H1 (cell line): ENCODE data around the gene LGR4. TPM values are rescaled to one million over a fixed set of nuclear protein-coding genes. Genes with fewer than 3 reads are reported as not detected.

Experiments used
- CTCF ChIA-PET: fragments of 300-600 bp; sonication (Branson Sonifier 250); formaldehyde crosslinking; loops from one replicate; lab custom pipeline; 2021; ENCODE audit not compliant: partially characterized antibody; lab: Charles Lee
- POLR2A ChIA-PET: fragments of 300-600 bp; sonication (Branson Sonifier 250); formaldehyde crosslinking; loops from one replicate; lab custom pipeline; 2021; ENCODE audit warnings: inconsistent platforms; ENCODE audit not compliant: partially characterized antibody; lab: Charles Lee
- DNase-seq, 2 experiments: peaks; one replicate each; pipeline versions ENCODE4 v3.0.0 to v3.0.0-alpha.2; 2010 to 2022; ENCODE audit warnings: low spot score in 2 of 2, low read depth in 1 of 2, mixed read lengths in 1 of 2
- FAIRE-seq: peaks from 2 replicates; lab custom pipeline; 2011; peaks lifted over from hg19 to GRCh38; lab: Jason Lieb, UNC
- H2AFZ ChIP-seq: 2 replicates; pipeline ENCODE4 v1.8.1; 2012; ENCODE audit warnings: low read length, inconsistent platforms
- H2AK5ac ChIP-seq: 2 replicates; pipeline ENCODE4 v1.6.1; 2013; ENCODE audit warnings: low read depth, low read length
- H2BK120ac ChIP-seq: replicated peaks from 2 replicates; pipeline ENCODE3; 2013; ENCODE audit warnings: low read depth, low read length, inconsistent platforms
- H2BK12ac ChIP-seq: 2 replicates; pipeline ENCODE4 v1.6.1; 2013; ENCODE audit warnings: low read depth, low read length
- H2BK15ac ChIP-seq: 2 replicates; pipeline ENCODE4 v1.6.1; 2013; ENCODE audit warnings: low read length
- H2BK20ac ChIP-seq: 2 replicates; pipeline ENCODE4 v1.6.1; 2013; ENCODE audit warnings: low read length
- H2BK5ac ChIP-seq: 2 replicates; pipeline ENCODE4 v1.6.1; 2013; ENCODE audit warnings: low read depth, low read length
- H3K14ac ChIP-seq: 2 replicates; pipeline ENCODE4 v1.6.1; 2013; ENCODE audit warnings: inconsistent platforms; ENCODE audit not compliant: insufficient read length
- H3K18ac ChIP-seq: 2 replicates; pipeline ENCODE4 v1.6.1; 2013; ENCODE audit warnings: low read length; ENCODE audit errors: extremely low read depth
- H3K23ac ChIP-seq: 2 replicates; pipeline ENCODE4 v1.6.1; 2013; ENCODE audit warnings: inconsistent platforms; ENCODE audit not compliant: insufficient read length
- H3K23me2 ChIP-seq: 2 replicates; pipeline ENCODE4 v1.6.1; 2013; ENCODE audit warnings: low read depth, low read length
- H3K27ac ChIP-seq: 2 replicates; pipeline ENCODE4 v1.6.1; 2011; ENCODE audit warnings: low read depth, low read length, inconsistent platforms
- H3K27me3 ChIP-seq, 4 experiments: replicated peaks in 1 of 4; 1 replicate in 1 of 4; 2 replicates in 3 of 4; pipeline versions ENCODE4 v1.6.1 to v1.8.1; 2011 to 2013; ENCODE audit warnings: low read length in 3 of 4, mild to moderate bottlenecking in 3 of 4, inconsistent platforms in 2 of 4, mixed read lengths in 2 of 4, moderate library complexity in 1 of 4; ENCODE audit not compliant: control insufficient read depth in 3 of 4, insufficient read depth in 3 of 4; ENCODE audit errors: extremely low read depth in 1 of 4
- H3K36me3 ChIP-seq, 4 experiments: 2 replicates each; pipeline versions ENCODE4 v1.6.1 to v1.8.1; 2011 to 2013; ENCODE audit warnings: mild to moderate bottlenecking in 4 of 4, low read length in 3 of 4, moderate library complexity in 2 of 4, control low read depth in 1 of 4, inconsistent platforms in 1 of 4; ENCODE audit not compliant: insufficient read depth in 4 of 4, control insufficient read depth in 2 of 4
- H3K4ac ChIP-seq: replicated peaks from 2 replicates; pipeline ENCODE3; 2013; ENCODE audit warnings: low read length, low read depth, mixed read lengths, inconsistent platforms; ENCODE audit not compliant: insufficient read length
- H3K4me1 ChIP-seq, 4 experiments: replicated peaks in 1 of 4; 1 replicate in 1 of 4; 2 replicates in 3 of 4; pipeline versions ENCODE4 v1.6.1 to v1.8.1; 2011 to 2013; ENCODE audit warnings: low read length in 3 of 4, inconsistent platforms in 2 of 4, mixed read lengths in 1 of 4; ENCODE audit not compliant: insufficient read depth in 4 of 4, control insufficient read depth in 3 of 4
- H3K4me2 ChIP-seq, 2 experiments: 2 replicates each; pipeline versions ENCODE4 v1.6.1 to v1.8.1; 2011 to 2013; ENCODE audit warnings: low read depth in 2 of 2, low read length in 2 of 2, control low read depth in 1 of 2, inconsistent platforms in 1 of 2, mild to moderate bottlenecking in 1 of 2; ENCODE audit not compliant: insufficient read depth in 1 of 2
- H3K4me3 ChIP-seq, 4 experiments: fragments of 200-600, 300-600 bp in 1 of 4; sonication (generic), shearing (Covaris generic), sonication (Bioruptor Twin) in 1 of 4; 2 replicates each; pipeline versions ENCODE4 v1.5.1 to v1.8.1; 2011 to 2016; ENCODE audit warnings: low read length in 4 of 4, low read depth in 3 of 4, control low read depth in 2 of 4, inconsistent platforms in 2 of 4, mild to moderate bottlenecking in 2 of 4, mixed read lengths in 1 of 4, moderate library complexity in 1 of 4; ENCODE audit not compliant: insufficient read depth in 2 of 4; ENCODE audit errors: extremely low read depth in 1 of 4
- H3K56ac ChIP-seq: replicated peaks from 2 replicates; pipeline ENCODE3; 2013; ENCODE audit warnings: low read depth, mild to moderate bottlenecking, mixed read lengths, low read length, inconsistent platforms; ENCODE audit not compliant: insufficient read length
- H3K79me1 ChIP-seq: 2 replicates; pipeline ENCODE4 v1.6.1; 2013; ENCODE audit warnings: low read depth, low read length, control low read depth
- H3K79me2 ChIP-seq, 2 experiments: 2 replicates each; pipeline versions ENCODE4 v1.6.1 to v1.8.1; 2012 to 2013; ENCODE audit warnings: low read length in 2 of 2, mild to moderate bottlenecking in 2 of 2, inconsistent platforms in 1 of 2; ENCODE audit not compliant: insufficient read depth in 2 of 2, control insufficient read depth in 1 of 2
- H3K9ac ChIP-seq, 4 experiments: replicated peaks in 1 of 4; 1 replicate in 1 of 4; 2 replicates in 3 of 4; pipeline versions ENCODE4 v1.6.1 to v1.8.1; 2011 to 2013; ENCODE audit warnings: low read depth in 3 of 4, low read length in 3 of 4, control low read depth in 2 of 4, mild to moderate bottlenecking in 2 of 4, moderate library complexity in 2 of 4, inconsistent platforms in 1 of 4; ENCODE audit errors: extremely low read depth in 1 of 4
- H3K9me3 ChIP-seq, 2 experiments: 2 replicates each; pipeline versions ENCODE4 v1.6.1 to v1.8.1; 2012 to 2013; ENCODE audit warnings: mild to moderate bottlenecking in 2 of 2, moderate library complexity in 2 of 2, control low read depth in 1 of 2, inconsistent platforms in 1 of 2, low read depth in 1 of 2, low read length in 1 of 2, mixed read lengths in 1 of 2; ENCODE audit not compliant: insufficient read depth in 2 of 2
- H4K20me1 ChIP-seq, 2 experiments: replicated peaks in 1 of 2; 2 replicates each; pipeline versions ENCODE3 to v1.8.1; 2011 to 2013; ENCODE audit warnings: inconsistent platforms in 2 of 2, low read length in 2 of 2, mild to moderate bottlenecking in 1 of 2; ENCODE audit not compliant: insufficient read depth in 2 of 2, control insufficient read depth in 1 of 2
- H4K5ac ChIP-seq: 2 replicates; pipeline ENCODE4 v1.6.1; 2013; ENCODE audit warnings: low read length, low read depth, mixed read lengths, inconsistent platforms; ENCODE audit not compliant: insufficient read length
- H4K8ac ChIP-seq: 2 replicates; pipeline ENCODE4 v1.8.0; 2013; ENCODE audit warnings: mild to moderate bottlenecking, moderate library complexity, low read length, inconsistent platforms; ENCODE audit not compliant: insufficient read depth; ENCODE audit errors: extremely low read depth
- H4K91ac ChIP-seq: replicated peaks from 2 replicates; pipeline ENCODE3; 2013; ENCODE audit warnings: low read length, mixed read lengths, inconsistent platforms; ENCODE audit not compliant: insufficient read length
- BCL11A ChIP-seq, 2 experiments: IDR thresholded peaks; one replicate each; pipeline ENCODE4 v1.6.1; 2011; ENCODE audit warnings: low read depth in 2 of 2, low read length in 2 of 2, mild to moderate bottlenecking in 2 of 2
- CHD1 ChIP-seq: IDR thresholded peaks from 2 replicates; pipeline ENCODE4 v1.6.1; 2012; ENCODE audit warnings: low read depth, low read length, improper control_type of control experiment
- CHD2 ChIP-seq: IDR thresholded peaks from 2 replicates; pipeline ENCODE4 v1.6.1; 2012; ENCODE audit warnings: low read length, improper control_type of control experiment
- EGR1 ChIP-seq: IDR thresholded peaks from 2 replicates; pipeline ENCODE4 v1.6.1; 2011; ENCODE audit warnings: low read depth, low read length, borderline replicate concordance
- JUN ChIP-seq: IDR thresholded peaks from 2 replicates; pipeline ENCODE4 v1.6.1; 2011; ENCODE audit warnings: low read depth, mild to moderate bottlenecking, improper control_type of control experiment, low read length
- JUND ChIP-seq: IDR thresholded peaks from 2 replicates; pipeline ENCODE4 v1.6.1; 2011; ENCODE audit warnings: mild to moderate bottlenecking, improper control_type of control experiment, low read length
- SIN3A ChIP-seq, 2 experiments: IDR thresholded peaks in 1 of 2; conservative IDR thresholded peaks in 1 of 2; 2 replicates each; pipeline ENCODE4 v1.6.1; 2011 to 2012; ENCODE audit warnings: low read length in 2 of 2, improper control_type of control experiment in 1 of 2, low read depth in 1 of 2, mild to moderate bottlenecking in 1 of 2
- SP4 ChIP-seq: IDR thresholded peaks from 2 replicates; pipeline ENCODE4 v1.6.1; 2012; ENCODE audit warnings: low read length, inconsistent platforms
- YY1 ChIP-seq: IDR thresholded peaks from 2 replicates; pipeline ENCODE4 v1.6.1; 2011; ENCODE audit warnings: low read depth, mild to moderate bottlenecking, low read length
- WGBS, 2 experiments: shearing (Covaris generic) in 1 of 2; methylation state at CpG; one replicate each; pipeline versions ENCODE4 v1.1.6 to v1.1.7; 2013 to 2015; ENCODE audit warnings: low lambda C conversion rate in 2 of 2, mixed read lengths in 2 of 2, inconsistent platforms in 1 of 2, low coverage in 1 of 2, missing lambda C conversion rate in 1 of 2; ENCODE audit not compliant: insufficient replicate concordance in 2 of 2, insufficient coverage in 1 of 2, insufficient read length in 1 of 2; ENCODE audit errors: extremely low coverage in 1 of 2, missing lambda C conversion rate in 1 of 2; 5-methylcytosine and 5-hydroxymethylcytosine counted together
- polyA plus RNA-seq, 7 experiments: library from polyadenylated mRNA; depleted of rRNA in 3 of 7; stranded (reverse) in 5 of 7; unstranded in 2 of 7; fragments of >200 nt in 5 of 7; fragments of 200-250 nt in 2 of 7; gene quantifications; 1 replicate in 5 of 7; 2 replicates in 1 of 7; 4 replicates in 1 of 7; pipeline versions ENCODE4 v1.2.1 to v1.2.3, GENCODE V29; 2011 to 2013; ENCODE audit warnings: missing spikeins in 2 of 7, mixed read lengths in 2 of 7
- total RNA-seq: library from RNA; stranded (reverse); fragmentation: NEBNext Ultra II Directional; extraction: Animal tissue kit (Norgen Biotek cat#: 25700); gene quantifications from 2 replicates; pipeline ENCODE4 v1.2.1, GENCODE V29; 2021

Gene LGR4
- total and polyA plus RNA-seq, 2 of the 8 experiments (the other 6 are each of a cell fraction or from before 2014, with no cell fraction given) = 26.6 to 61.7 TPM

DNA sequence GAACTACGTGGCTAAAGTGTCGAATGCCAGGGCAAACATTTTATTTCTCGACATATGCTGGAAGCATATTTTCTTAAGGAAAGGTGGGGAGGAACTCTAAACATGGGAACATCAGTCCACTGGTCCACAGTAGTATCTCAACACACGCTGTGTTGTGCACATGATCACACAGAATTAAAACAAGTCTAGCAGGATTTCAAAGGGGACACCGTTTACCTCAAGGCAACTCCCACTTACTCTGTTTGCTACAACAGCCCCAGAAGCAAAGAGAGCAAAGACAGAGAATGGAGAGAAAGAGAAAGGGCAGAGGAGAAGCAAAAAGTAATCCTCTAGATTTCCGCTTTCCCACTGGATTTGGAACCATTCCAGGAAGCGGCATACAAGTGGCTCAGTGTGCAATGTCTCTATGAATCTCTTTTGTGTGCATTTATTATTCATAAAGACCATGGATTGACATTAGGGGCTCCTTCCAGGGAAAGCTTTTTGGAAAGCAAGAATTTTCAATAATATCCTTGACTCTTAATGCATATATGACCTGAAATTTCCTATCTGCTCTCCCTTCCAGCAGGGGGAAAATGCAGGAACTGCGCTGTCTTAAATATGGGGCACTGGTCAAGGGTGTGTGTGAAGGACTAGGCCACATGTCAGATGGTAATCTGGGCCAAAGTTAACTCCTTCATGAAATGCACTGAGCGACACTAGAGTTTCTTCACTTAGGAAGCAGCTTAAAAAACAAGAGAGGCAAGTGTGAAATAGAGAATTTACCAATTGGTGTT is 74.8 kb downstream of the LGR4 start:
- Histone ChIP-seq H3K79me2 (peaks cover 3 to 34% of the 10 kb centered on the region in 2 experiments; a peak in 3 of 4 replicates), H4K20me1 (peaks cover 10 to 21% of the 10 kb centered on the region in 2 experiments), H3K4me3 (no peak overlapping the region), H3K18ac (no peak overlapping the region), H3K23ac (no peak overlapping the region), H3K4me1 (peaks cover 0 to 16% (median 10%) of the 10 kb centered on the region in 4 experiments; a peak in 4 of 7 replicates), H3K14ac (no peak overlapping the region), H3K9me3 (no peaks in the 10 kb centered on the region), H3K36me3 (peaks cover 0 to 10% (median 4%) of the 10 kb centered on the region in 4 experiments; a peak in 5 of 8 replicates), H2BK12ac (no peak overlapping the region), H3K9ac (no peak overlapping the region; a peak in 1 of 7 replicates), H3K56ac (no peak overlapping the region), H2BK20ac (no peak overlapping the region), H4K5ac (no peak overlapping the region), H4K91ac (no peak overlapping the region), H3K4ac (no peak overlapping the region), H4K8ac (no peak overlapping the region), H3K4me2 (no peak overlapping the region), H2BK15ac (no peak overlapping the region), H2BK120ac (no peak overlapping the region), H3K23me2 (no peaks in the 10 kb centered on the region), H2BK5ac (no peak overlapping the region), H2AFZ (no peak overlapping the region), H2AK5ac (no peak overlapping the region), H3K79me1 (peaks cover 12% of the 10 kb centered on the region; the same call in 1 of the 2 replicates), H3K27ac (no peak overlapping the region), H3K27me3 (no peaks in the 10 kb centered on the region)
- WGBS, 2 experiments = 87% methylated on average over 9 of the region's 9 CpGs; no CpG with 5 or more reads in 1 of the 2 experiments
- no peak for TF ChIP-seq BCL11A (IDR thresholded peaks at IDR 0.05; ENCODE audit: low read depth in 2 of 2, low read length in 2 of 2)
- TF ChIP-seq JUND = no peak
- TF ChIP-seq SIN3A (conservative IDR thresholded peaks at IDR 0.05 in 1 of 2, IDR thresholded peaks at IDR 0.05 in 1 of 2; ENCODE audit: low read depth in 1 of 2, low read length in 2 of 2) = no peak
- TF ChIP-seq YY1 = no peak
- TF ChIP-seq CHD2 = no peak
- no peak for TF ChIP-seq EGR1
- TF ChIP-seq CHD1 = no peak
- TF ChIP-seq JUN = no peak
- TF ChIP-seq SP4 = no peak
- DNase-seq (no peak), FAIRE-seq (no peak)
- ChIA-PET CTCF (interaction anchor here (1.0 to 1.1 kb wide), 2 partner anchors 9 to 30 kb away, joined by 3 read pairs; no protein-coding TSS in a partner anchor), POLR2A (interaction anchor here (0.8 to 1.0 kb wide), 2 partner anchors 82 to 154 kb away, joined by 3 read pairs; no protein-coding TSS in a partner anchor)
